T-cell (primary cell): Measurements from ENCODE around the gene MCU. TPM values are rescaled to one million over a fixed set of nuclear protein-coding genes. Genes with fewer than 3 reads are reported as not detected.
A peak's percentile ranks its signal among the peaks of the same experiment; 100 is the strongest.

Experiments
- ATAC-seq, 4 experiments: fragments of 200-7000 bp in 3 of 4; fragments of 150-1000 bp in 1 of 4; cut with Tn5 transposase; replicated peaks in 1 of 4; 1 replicate in 3 of 4; 2 replicates in 1 of 4; pipeline ENCODE4 v1.10.0; 2021; ENCODE audit warnings: moderate library complexity in 3 of 4, mild to moderate bottlenecking in 2 of 4, moderate number of reproducible peaks in 1 of 4
- CTCF ChIA-PET, 2 donors: fragments of 300-600 bp; sonication (Branson Sonifier 250); formaldehyde crosslinking; loops; one replicate each; lab custom pipeline; 2022; ENCODE audit warnings: antibody characterized with exemption in 2 of 2; lab: Charles Lee
- POLR2A ChIA-PET, 2 donors: fragments of 300-600 bp; sonication (Branson Sonifier 250); formaldehyde crosslinking; loops; one replicate each; lab custom pipeline; 2022; ENCODE audit warnings: antibody characterized with exemption in 2 of 2; lab: Charles Lee
- DNase-seq, 35 experiments: peaks; one replicate each; pipeline versions ENCODE4 v3.0.0 to v3.0.0-alpha.2; 2013 to 2023
- H3K27ac ChIP-seq: one replicate; pipeline ENCODE4 v1.5.1; 2013; ENCODE audit warnings: low read length
- H3K27me3 ChIP-seq, 2 experiments: replicated peaks in 1 of 2; 1 replicate in 1 of 2; 2 replicates in 1 of 2; pipeline versions ENCODE4 v1.6.1 to v1.7.0; 2013; ENCODE audit warnings: low read length in 1 of 2, mixed read lengths in 1 of 2; ENCODE audit not compliant: control insufficient read depth in 2 of 2, insufficient read depth in 2 of 2; ENCODE audit errors: extremely low read depth in 1 of 2
- H3K36me3 ChIP-seq, 2 donors: 1 replicate in 1 of 2; 2 replicates in 1 of 2; pipeline versions ENCODE4 v1.6.1 to v1.7.0; 2013; ENCODE audit warnings: low read length in 1 of 2; ENCODE audit not compliant: control insufficient read depth in 2 of 2, insufficient read depth in 1 of 2; ENCODE audit errors: extremely low read depth in 1 of 2
- H3K4me1 ChIP-seq, 2 experiments: 1 replicate in 1 of 2; 2 replicates in 1 of 2; pipeline versions ENCODE4 v1.6.1 to v1.7.0; 2013; ENCODE audit warnings: low read length in 2 of 2, mixed read lengths in 1 of 2; ENCODE audit not compliant: insufficient read depth in 2 of 2, control insufficient read depth in 1 of 2; ENCODE audit errors: extremely low read depth in 1 of 2
- H3K4me3 ChIP-seq, 2 donors: 1 replicate in 1 of 2; 2 replicates in 1 of 2; pipeline versions ENCODE4 v1.5.1 to v1.7.0; 2013; ENCODE audit warnings: mild to moderate bottlenecking in 2 of 2, low read length in 1 of 2, moderate library complexity in 1 of 2; ENCODE audit not compliant: control insufficient read depth in 1 of 2; ENCODE audit errors: extremely low read depth in 1 of 2
- H3K9me3 ChIP-seq: 2 replicates; pipeline ENCODE4 v1.7.0; 2013
- H3K27ac Mint-ChIP-seq, 2 donors: one replicate each; pipeline ENCODE4 v1.8.0; 2020 to 2021; ENCODE audit warnings: mild to moderate bottlenecking in 2 of 2, mixed read lengths in 2 of 2
- H3K27me3 Mint-ChIP-seq, 2 donors: one replicate each; pipeline ENCODE4 v1.8.0; 2021 to 2022; ENCODE audit warnings: mixed read lengths in 2 of 2
- H3K36me3 Mint-ChIP-seq: one replicate; pipeline ENCODE4 v1.8.0; 2021; ENCODE audit warnings: mixed read lengths
- H3K4me1 Mint-ChIP-seq, 3 donors: one replicate each; pipeline ENCODE4 v1.8.0; 2020 to 2022; ENCODE audit warnings: mixed read lengths in 3 of 3, mild to moderate bottlenecking in 1 of 3
- H3K4me3 Mint-ChIP-seq, 3 donors: one replicate each; pipeline ENCODE4 v1.8.0; 2020 to 2022; ENCODE audit warnings: mild to moderate bottlenecking in 3 of 3, mixed read lengths in 3 of 3, moderate library complexity in 3 of 3
- H3K9me3 Mint-ChIP-seq, 3 donors: one replicate each; pipeline ENCODE4 v1.8.0; 2020 to 2022; ENCODE audit warnings: mixed read lengths in 3 of 3
- WGBS: methylation state at CpG from one replicate; pipeline ENCODE4 v1.1.5; 2013; ENCODE audit warnings: missing lambda C conversion rate; ENCODE audit not compliant: insufficient coverage; 5-methylcytosine and 5-hydroxymethylcytosine counted together
- total RNA-seq, 35 experiments: library from RNA in 6 of 35; stranded (reverse) in 6 of 35; fragments of 120-200 nt in 1 of 35; gene quantifications; one replicate each; pipeline versions ENCODE4 v1.2.1 to v1.2.4 and lab custom pipeline; 2013 to 2026

Gene MCU
- total RNA-seq, 5 donors from 2014 or later (not counting 1 experiment from before 2014, with no cell fraction given), result 10.1 to 13.6 (median 11.6) TPM

DNA sequence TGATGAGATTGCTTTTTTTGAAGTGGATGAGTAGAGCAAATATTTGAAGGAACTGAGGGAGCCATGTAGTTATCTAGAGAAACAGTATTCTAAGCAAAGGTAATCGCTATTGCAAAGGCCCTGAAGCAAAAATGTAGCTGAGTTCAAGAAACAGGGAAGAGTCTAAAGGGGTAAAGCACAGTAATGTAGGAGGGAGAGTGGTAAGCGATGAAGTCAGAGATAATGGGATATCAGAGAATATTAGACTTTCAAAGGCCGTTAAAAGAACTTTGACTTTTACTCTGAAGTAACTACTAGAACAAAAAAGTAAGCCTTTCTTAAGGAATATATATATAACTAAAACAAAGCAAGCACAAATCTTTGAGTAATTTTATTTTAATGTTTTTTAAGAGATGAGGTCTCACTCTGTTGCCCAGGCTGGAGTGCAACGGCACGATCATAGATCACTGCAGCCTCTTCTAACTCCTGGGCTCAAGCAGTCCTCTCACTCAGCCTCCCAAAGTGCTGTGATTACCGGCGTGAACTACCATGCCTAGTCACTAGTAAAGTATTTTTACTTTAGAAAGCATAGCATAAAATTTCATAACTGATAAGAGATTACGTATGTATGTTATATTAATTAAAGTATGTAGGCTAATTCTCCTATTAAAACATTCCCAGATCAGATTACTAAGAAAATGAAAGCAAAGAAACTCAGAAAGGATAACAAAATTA lies 139.9 kb downstream of the MCU start:
- no peak for DNase-seq
- Histone ChIP-seq H3K4me3 (no peak overlapping the region), H3K27me3 (no peaks in the 10 kb centered on the region), H3K27ac (no peak overlapping the region), H3K36me3 (peaks cover 0 to 3% of the 10 kb centered on the region in 2 donors), H3K4me1 (no peaks in the 10 kb centered on the region), H3K9me3 (no peaks in the 10 kb centered on the region)
- Mint-ChIP-seq H3K4me3 (no peak overlapping the region), H3K27me3 (no peaks in the 10 kb centered on the region), H3K4me1 (peaks cover 0 to 2% (median 2%) of the 10 kb centered on the region in 3 donors), H3K36me3 (peaks cover 6% of the 10 kb centered on the region), H3K27ac (no peak overlapping the region), H3K9me3 (no peaks in the 10 kb centered on the region)
- WGBS, result 100% methylated on average over 1 of the region's 8 CpGs
- ATAC-seq, result no peak
- ChIA-PET CTCF (interaction anchor here (0.6 to 2.6 kb wide), 3 partner anchors 33 to 467 kb away, joined by 3 to 30 read pairs (median 3); no protein-coding TSS in a partner anchor), POLR2A (no interaction called here)

DNA sequence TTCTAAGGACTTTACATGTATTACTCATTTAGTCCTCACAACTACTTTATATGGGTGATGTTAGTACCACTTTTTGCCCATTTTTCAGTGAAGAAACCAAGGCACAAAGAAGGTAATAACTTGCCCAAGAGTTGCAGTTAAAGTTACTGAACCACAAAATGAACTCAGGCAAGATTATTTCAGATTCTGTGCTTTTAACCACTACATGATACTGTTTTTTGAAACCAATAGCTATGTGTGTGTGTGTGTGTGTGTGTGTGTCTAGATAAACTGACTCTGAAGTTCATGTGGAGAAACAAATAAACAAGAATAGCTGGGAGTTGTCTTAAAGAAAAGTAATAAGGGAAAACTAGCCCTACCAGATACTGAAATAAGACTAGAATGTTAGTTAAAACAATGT lies 140.8 kb downstream of the MCU start:
- POLR2A ChIA-PET, result interaction anchor here in 1 of 2 donors (0.6 kb wide), 1 partner anchor 475 kb away, joined by 4 read pairs; no protein-coding TSS in a partner anchor
- no peak overlapping the region for H3K4me3 Mint-ChIP-seq
- H3K9me3 ChIP-seq, result no peaks in the 10 kb centered on the region
- H3K27me3 ChIP-seq, result no peaks in the 10 kb centered on the region
- no peaks in the 10 kb centered on the region for H3K4me1 ChIP-seq
- H3K27me3 Mint-ChIP-seq, result no peaks in the 10 kb centered on the region
- H3K27ac Mint-ChIP-seq, result no peak overlapping the region
- no peak overlapping the region for H3K27ac ChIP-seq
- H3K36me3 ChIP-seq, result peaks cover 0 to 3% of the 10 kb centered on the region in 2 donors
- H3K4me3 ChIP-seq, result no peak overlapping the region
- no peaks in the 10 kb centered on the region for H3K9me3 Mint-ChIP-seq
- peaks cover 0 to 2% (median 2%) of the 10 kb centered on the region in 3 donors for H3K4me1 Mint-ChIP-seq
- H3K36me3 Mint-ChIP-seq, result peaks cover 6% of the 10 kb centered on the region
- CTCF ChIA-PET, result interaction anchor here (0.6 to 2.6 kb wide), 4 partner anchors 34 to 468 kb away, joined by 3 to 30 read pairs (median 4); no protein-coding TSS in a partner anchor
- ATAC-seq (no peak), DNase-seq (no peak)

DNA sequence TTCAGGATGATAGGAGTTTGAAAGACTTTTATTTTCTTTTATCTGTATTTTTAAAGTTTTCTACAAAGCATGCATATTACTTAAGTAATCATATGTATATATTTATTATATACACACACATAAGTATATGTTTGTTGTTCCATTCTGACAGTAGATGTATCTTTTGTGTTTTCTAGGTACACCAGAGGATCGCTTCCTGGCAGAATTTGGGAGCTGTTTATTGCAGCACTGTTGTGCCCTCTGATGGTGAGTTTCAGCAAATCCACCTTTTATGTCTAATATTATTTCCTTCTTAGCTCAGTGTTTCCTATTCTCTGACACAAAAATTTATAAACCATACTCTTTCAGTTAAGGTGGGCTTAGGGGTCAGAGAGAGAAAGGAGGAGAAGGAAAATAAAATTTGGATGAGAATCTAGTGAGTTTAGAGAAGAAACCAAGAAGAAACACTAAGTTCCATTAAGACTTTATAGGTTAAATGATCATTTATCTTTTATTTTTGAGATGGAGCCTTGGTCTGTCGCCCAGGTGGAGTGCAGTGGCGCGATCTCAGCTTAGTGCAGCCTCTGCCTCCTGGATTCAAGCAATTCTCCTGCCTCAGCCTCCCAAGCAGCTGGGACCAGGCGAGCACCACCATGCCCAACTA lies 142.4 kb downstream of the MCU start:
- H3K27me3 ChIP-seq, result no peaks in the 10 kb centered on the region
- no peak overlapping the region for H3K27ac ChIP-seq
- WGBS, result 88% methylated on average over 1 of the region's 5 CpGs
- H3K4me1 Mint-ChIP-seq, result peaks cover 0 to 2% (median 2%) of the 10 kb centered on the region in 3 donors
- H3K36me3 ChIP-seq, result peaks cover 0 to 3% of the 10 kb centered on the region in 2 donors
- H3K9me3 ChIP-seq, result no peaks in the 10 kb centered on the region
- no peaks in the 10 kb centered on the region for H3K9me3 Mint-ChIP-seq
- DNase-seq (peak in 31 of 35 experiments; percentile 2 to 75 (median 21)), ATAC-seq (peak in 3 of 4 experiments; percentile 50 to 66 (median 52))
- CTCF ChIA-PET, result interaction anchor here (0.5 to 2.6 kb wide), 16 partner anchors 10 to 492 kb away, joined by 3 to 30 read pairs (median 4); no protein-coding TSS in a partner anchor
- no peak overlapping the region for H3K4me3 Mint-ChIP-seq
- peaks cover 7% of the 10 kb centered on the region for H3K36me3 Mint-ChIP-seq
- H3K4me1 ChIP-seq, result no peaks in the 10 kb centered on the region
- POLR2A ChIA-PET, result interaction anchor here (0.6 to 1.2 kb wide), 4 partner anchors 261 to 472 kb away, joined by 3 to 5 read pairs (median 4); no protein-coding TSS in a partner anchor
- H3K27me3 Mint-ChIP-seq, result no peaks in the 10 kb centered on the region
- H3K4me3 ChIP-seq, result no peak overlapping the region
- H3K27ac Mint-ChIP-seq, result no peak overlapping the region

DNA sequence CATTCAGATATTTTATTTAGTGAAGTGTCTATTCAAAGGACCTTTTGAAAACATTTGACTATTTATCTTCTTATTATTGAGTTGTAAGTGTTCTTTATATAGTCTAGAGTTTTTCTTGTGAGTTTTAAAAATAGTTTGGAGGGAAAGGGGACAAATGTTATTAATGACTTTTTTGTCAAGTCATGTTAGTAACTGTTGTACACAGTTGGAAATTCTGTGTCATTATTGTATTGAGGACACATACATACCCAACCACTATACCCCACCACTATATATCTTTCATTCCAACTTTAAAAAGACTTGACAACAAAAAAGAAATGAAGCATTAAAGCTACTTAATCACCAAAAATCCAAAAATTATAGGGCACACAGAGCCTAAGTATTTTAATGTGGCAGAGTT lies 148.4 kb downstream of the MCU start:
- H3K9me3 Mint-ChIP-seq, result no peaks in the 10 kb centered on the region
- no peak for DNase-seq
- no peaks in the 10 kb centered on the region for H3K4me1 Mint-ChIP-seq
- H3K4me1 ChIP-seq, result no peaks in the 10 kb centered on the region
- H3K27me3 Mint-ChIP-seq, result no peaks in the 10 kb centered on the region
- peaks cover 4% of the 10 kb centered on the region for H3K36me3 Mint-ChIP-seq
- H3K27ac Mint-ChIP-seq, result no peak overlapping the region
- no peaks in the 10 kb centered on the region for H3K9me3 ChIP-seq
- H3K36me3 ChIP-seq, result peaks cover 0 to 2% of the 10 kb centered on the region in 2 donors
- POLR2A ChIA-PET, result no interaction called here
- CTCF ChIA-PET, result interaction anchor here in 1 of 2 donors (0.6 kb wide), 1 partner anchor 478 kb away, joined by 3 read pairs; no protein-coding TSS in a partner anchor
- H3K4me3 ChIP-seq, result no peak overlapping the region
- no peak overlapping the region for H3K27ac ChIP-seq
- no peak overlapping the region for H3K4me3 Mint-ChIP-seq
- H3K27me3 ChIP-seq, result no peaks in the 10 kb centered on the region
- no peak for ATAC-seq

DNA sequence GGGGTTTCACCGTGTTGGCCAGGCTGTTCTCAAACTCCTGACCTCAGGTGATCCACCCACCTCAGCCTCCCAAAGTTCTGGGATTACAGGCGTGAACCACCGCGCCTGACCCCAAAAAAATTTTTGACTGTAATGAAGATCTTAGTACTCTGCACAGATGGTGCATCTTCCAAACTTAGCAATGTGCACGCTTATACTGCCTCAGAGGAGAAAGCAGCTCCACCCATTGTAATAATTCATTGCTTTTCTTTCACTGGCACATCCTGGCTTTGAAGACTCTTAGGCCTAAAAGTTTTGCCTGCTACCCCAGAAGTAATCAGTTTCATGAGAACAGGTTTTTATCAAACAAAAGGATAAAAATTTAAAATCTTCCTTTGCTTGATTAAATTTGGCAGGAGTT lies 149.5 kb downstream of the MCU start:
- ATAC-seq (no peak), DNase-seq (no peak)
- Mint-ChIP-seq H3K9me3 (no peaks in the 10 kb centered on the region), H3K27me3 (no peaks in the 10 kb centered on the region), H3K4me3 (no peak overlapping the region), H3K27ac (no peak overlapping the region), H3K36me3 (peaks cover 3% of the 10 kb centered on the region), H3K4me1 (no peaks in the 10 kb centered on the region)
- Histone ChIP-seq H3K9me3 (no peaks in the 10 kb centered on the region), H3K27ac (no peak overlapping the region), H3K4me1 (no peaks in the 10 kb centered on the region), H3K36me3 (no peaks in the 10 kb centered on the region), H3K27me3 (no peaks in the 10 kb centered on the region), H3K4me3 (no peak overlapping the region)
- CTCF ChIA-PET, result no interaction called here
- POLR2A ChIA-PET, result no interaction called here
- 100% methylated on average over 4 of the region's 5 CpGs for WGBS

DNA sequence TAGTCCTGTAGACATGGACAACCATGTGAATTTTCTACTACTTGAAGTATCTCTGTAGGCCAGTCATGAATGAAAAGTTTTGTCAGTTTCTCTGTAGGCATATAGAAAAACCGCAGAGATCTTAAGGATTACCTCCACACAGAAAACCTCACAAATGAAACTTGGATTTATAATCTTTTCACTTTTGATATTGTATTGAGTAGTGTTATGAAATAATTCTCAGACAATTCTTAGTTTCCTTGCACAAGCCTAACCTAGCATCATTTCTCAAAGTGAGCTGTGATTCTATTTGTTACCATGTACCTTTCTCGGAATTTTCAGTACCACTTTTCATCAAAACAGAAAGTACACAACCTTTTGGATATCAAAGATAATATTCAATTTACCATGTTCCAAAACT lies 150.2 kb downstream of the MCU start:
- no peak overlapping the region for H3K4me3 Mint-ChIP-seq
- H3K4me3 ChIP-seq, result no peak overlapping the region
- ATAC-seq (no peak), DNase-seq (no peak)
- H3K9me3 ChIP-seq, result no peaks in the 10 kb centered on the region
- POLR2A ChIA-PET, result interaction anchor here in 1 of 2 donors (0.6 kb wide), 2 partner anchors 24 to 594 kb away, joined by 3 to 5 read pairs; no protein-coding TSS in a partner anchor
- H3K36me3 ChIP-seq, result no peaks in the 10 kb centered on the region
- H3K27me3 ChIP-seq, result no peaks in the 10 kb centered on the region
- no peaks in the 10 kb centered on the region for H3K27me3 Mint-ChIP-seq
- no peak overlapping the region for H3K27ac ChIP-seq
- no peaks in the 10 kb centered on the region for H3K9me3 Mint-ChIP-seq
- WGBS, result no CpG with 5 or more reads among the region's 2 CpGs
- H3K4me1 ChIP-seq, result no peaks in the 10 kb centered on the region
- no peaks in the 10 kb centered on the region for H3K4me1 Mint-ChIP-seq
- no peak overlapping the region for H3K27ac Mint-ChIP-seq
- CTCF ChIA-PET, result interaction anchor here in 1 of 2 donors (0.6 kb wide), 1 partner anchor 100 kb away, joined by 3 read pairs; no protein-coding TSS in a partner anchor
- H3K36me3 Mint-ChIP-seq, result peaks cover 3% of the 10 kb centered on the region
